ENCODE measurements around the gene PRAC2. TPM values are rescaled to one million over a fixed set of nuclear protein-coding genes. Genes with fewer than 3 reads are reported as not detected.

PRAC2 gene
- total and polyA plus RNA-seq, 2 of the 8 experiments (the other 6 are each of a cell fraction or from before 2014, with no cell fraction given), result not detected

GRCh38 chr17:48748718-48749566 lies 26.0 kb downstream of the PRAC2 start:
- no peak overlapping the region for H3K14ac ChIP-seq (ENCODE audit: insufficient read length)
- ChIA-PET CTCF (ENCODE audit: partially characterized antibody) (interaction anchor here (0.7 to 3.8 kb wide), 11 partner anchors 11 to 86 kb away, joined by 3 to 34 read pairs (median 4); partner anchors contain the start of gene PRAC2), POLR2A (ENCODE audit: partially characterized antibody) (no interaction called here)
- H2BK15ac ChIP-seq (ENCODE audit: low read length), result no peak overlapping the region
- no peak overlapping the region for H4K5ac ChIP-seq (ENCODE audit: insufficient read length, low read depth, low read length)
- no peak overlapping the region for H2BK5ac ChIP-seq (ENCODE audit: low read depth, low read length)
- DNase-seq (ENCODE audit: low read depth in 1 of 2, low spot score in 2 of 2) (no peak), FAIRE-seq (no peak)
- H2BK20ac ChIP-seq (ENCODE audit: low read length), result no peak overlapping the region
- H3K9me3 ChIP-seq (ENCODE audit: insufficient read depth in 2 of 2, low read depth in 1 of 2, low read length in 1 of 2), result no peaks in the 10 kb centered on the region
- TF ChIP-seq, protein P1, sequence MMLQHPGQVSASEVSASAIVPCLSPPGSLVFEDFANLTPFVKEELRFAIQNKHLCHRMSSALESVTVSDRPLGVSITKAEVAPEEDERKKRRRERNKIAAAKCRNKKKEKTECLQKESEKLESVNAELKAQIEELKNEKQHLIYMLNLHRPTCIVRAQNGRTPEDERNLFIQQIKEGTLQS (IDR thresholded peaks at IDR 0.05; ENCODE audit: insufficient read depth, low read depth, low read length), result no peak
- TF ChIP-seq SUZ12 (IDR thresholded peaks at IDR 0.05; ENCODE audit: low read length), result no peak; the same call in 1 of the 2 replicates
- TF ChIP-seq GABPA (IDR thresholded peaks at IDR 0.05; ENCODE audit: borderline replicate concordance, insufficient read depth, low read length), result no peak
- TF ChIP-seq RNF2 (IDR thresholded peaks at IDR 0.05; ENCODE audit: borderline replicate concordance, low read depth, low read length, missing control alignments, poor library complexity, severe bottlenecking), result no peak
- no peak overlapping the region for H3K4ac ChIP-seq (replicated peaks; ENCODE audit: insufficient read length, low read depth, low read length)
- 43% methylated on average over 16 of the region's 16 CpGs; no CpG with 5 or more reads in 1 of the 2 experiments for WGBS, 2 experiments (ENCODE audit: extremely low coverage in 1 of 2, insufficient coverage in 1 of 2, insufficient read length in 1 of 2, insufficient replicate concordance in 2 of 2, low coverage in 1 of 2, low lambda C conversion rate in 2 of 2, missing lambda C conversion rate in 1 of 2)
- no peak overlapping the region for H2AK5ac ChIP-seq (ENCODE audit: low read depth, low read length)
- H2BK12ac ChIP-seq (ENCODE audit: low read depth, low read length), result no peak overlapping the region
- H3K18ac ChIP-seq (ENCODE audit: extremely low read depth, low read length), result no peak overlapping the region
- H3K79me2 ChIP-seq (ENCODE audit: control insufficient read depth in 1 of 2, insufficient read depth in 2 of 2, low read length in 2 of 2), result no peaks in the 10 kb centered on the region
- H4K20me1 ChIP-seq (replicated peaks in 1 of 2; ENCODE audit: control insufficient read depth in 1 of 2, insufficient read depth in 2 of 2, low read length in 2 of 2), result peaks cover 21 to 40% of the 10 kb centered on the region in 2 experiments
- peaks cover 0 to 5% (median 0%) of the 10 kb centered on the region in 4 experiments; a peak in 1 of 8 replicates for H3K36me3 ChIP-seq (ENCODE audit: control insufficient read depth in 2 of 4, insufficient read depth in 4 of 4, low read length in 3 of 4)
- H3K79me1 ChIP-seq (ENCODE audit: low read depth, low read length), result no peaks in the 10 kb centered on the region
- peaks cover 3 to 10% (median 5%) of the 10 kb centered on the region in 4 experiments for H3K4me1 ChIP-seq (replicated peaks in 1 of 4; ENCODE audit: control insufficient read depth in 3 of 4, insufficient read depth in 4 of 4, low read length in 3 of 4)
- peaks cover 93 to 100% (median 98%) of the 10 kb centered on the region in 4 experiments for H3K27me3 ChIP-seq (replicated peaks in 1 of 4; ENCODE audit: control insufficient read depth in 3 of 4, extremely low read depth in 1 of 4, insufficient read depth in 3 of 4, low read length in 3 of 4)
- H2AFZ ChIP-seq (ENCODE audit: low read length), result no peak overlapping the region
- no peaks in the 10 kb centered on the region for H3K23me2 ChIP-seq (ENCODE audit: low read depth, low read length)
- H2BK120ac ChIP-seq (replicated peaks; ENCODE audit: low read depth, low read length), result no peak overlapping the region
- H4K8ac ChIP-seq (ENCODE audit: extremely low read depth, insufficient read depth, low read length), result no peak overlapping the region
- H3K23ac ChIP-seq (ENCODE audit: insufficient read length), result no peak overlapping the region
- H3K4me3 ChIP-seq (ENCODE audit: extremely low read depth in 1 of 4, insufficient read depth in 2 of 4, low read depth in 3 of 4, low read length in 4 of 4), result no peak overlapping the region
- H3K9ac ChIP-seq (replicated peaks in 1 of 4; ENCODE audit: extremely low read depth in 1 of 4, low read depth in 3 of 4, low read length in 3 of 4), result no peak overlapping the region
- H3K56ac ChIP-seq (replicated peaks; ENCODE audit: insufficient read length, low read depth, low read length), result no peak overlapping the region
- no peak overlapping the region for H4K91ac ChIP-seq (replicated peaks; ENCODE audit: insufficient read length, low read length)
- no peak overlapping the region for H3K27ac ChIP-seq (ENCODE audit: low read depth, low read length)
- no peak overlapping the region for H3K4me2 ChIP-seq (ENCODE audit: insufficient read depth in 1 of 2, low read depth in 2 of 2, low read length in 2 of 2)

Measured in H1 (cell line).